ENCODE data around the gene COLEC11.

Gene COLEC11

GRCh38 chr2:3585261-3586109 is 9.4 kb upstream of the COLEC11 start:
- DNase-seq (ENCODE audit: low read depth) = no peak

- DNase-seq (ENCODE audit: low read depth) = no peak
These were observed 8.7 kb upstream of the COLEC11 start for GRCh38 chr2:3586220-3586619.

DNA sequence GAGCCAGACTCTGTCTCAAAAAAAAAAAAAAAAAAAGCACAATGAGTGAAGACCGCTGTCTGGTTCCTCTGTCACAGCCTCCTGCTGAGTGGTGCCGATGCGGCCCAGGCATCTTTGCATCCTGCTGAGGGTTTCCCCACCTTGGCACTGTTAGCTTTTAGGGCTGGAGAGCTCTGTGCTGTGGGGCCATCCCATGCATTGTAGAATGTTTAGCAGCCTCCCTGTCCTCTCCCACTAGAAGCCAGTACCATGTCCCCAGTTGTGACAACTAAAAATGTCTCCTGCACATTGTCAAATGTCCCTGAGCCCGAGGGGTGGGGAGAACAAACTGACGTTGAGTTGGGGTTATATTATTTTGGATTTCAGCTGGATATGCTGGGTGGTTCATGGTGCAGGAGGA is 7.9 kb upstream of the COLEC11 start:
- DNase-seq (ENCODE audit: low read depth) = no peak

- no peak for DNase-seq (ENCODE audit: low read depth)
These were observed 7.5 kb upstream of the COLEC11 start for GRCh38 chr2:3587432-3587831.

DNA sequence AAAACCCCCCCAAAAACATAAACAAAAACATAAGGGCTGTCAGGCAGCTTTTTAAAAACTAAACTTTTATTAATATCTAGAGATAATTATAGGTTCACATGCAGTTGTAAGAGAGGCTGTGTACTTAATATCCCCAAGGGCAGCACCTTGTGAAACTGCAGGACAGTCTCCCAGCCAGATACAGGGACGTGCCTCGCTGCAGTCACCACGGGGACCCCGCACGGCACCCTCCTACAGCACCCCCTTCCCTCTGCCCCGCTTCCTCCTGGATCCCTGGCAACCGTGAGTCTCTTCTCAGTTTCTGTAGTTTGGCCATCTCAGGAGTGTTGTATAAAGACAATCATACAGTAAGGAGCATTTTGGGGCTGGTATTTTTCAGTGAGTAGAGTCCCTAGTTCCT is 6.8 kb upstream of the COLEC11 start:
- DNase-seq (ENCODE audit: low read depth) = no peak

GRCh38 chr2:3589086-3589485 is 5.8 kb upstream of the COLEC11 start:
- DNase-seq (ENCODE audit: low read depth) = no peak

DNA sequence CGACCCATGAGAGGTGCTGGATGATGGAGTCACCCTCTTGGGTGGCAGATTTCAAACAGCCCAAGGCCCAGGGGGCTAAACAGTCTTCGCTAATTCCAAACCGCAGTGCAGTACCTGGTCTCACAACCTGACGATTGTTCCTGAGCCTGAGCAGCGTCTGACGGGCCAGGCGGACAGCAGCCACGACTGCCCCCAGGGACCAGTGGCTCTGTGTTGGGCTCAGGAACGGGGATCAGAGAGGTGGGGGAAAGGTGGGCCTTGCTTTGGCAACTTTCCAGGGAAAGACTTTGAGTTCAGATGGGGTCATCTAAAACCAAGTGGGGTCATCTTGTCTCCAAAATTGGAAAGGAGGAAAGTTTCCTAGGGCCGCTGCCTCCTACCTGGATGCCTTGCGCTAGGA is 492 bp downstream of the COLEC11 start:
- DNase-seq (ENCODE audit: low read depth) = no peak

DNA sequence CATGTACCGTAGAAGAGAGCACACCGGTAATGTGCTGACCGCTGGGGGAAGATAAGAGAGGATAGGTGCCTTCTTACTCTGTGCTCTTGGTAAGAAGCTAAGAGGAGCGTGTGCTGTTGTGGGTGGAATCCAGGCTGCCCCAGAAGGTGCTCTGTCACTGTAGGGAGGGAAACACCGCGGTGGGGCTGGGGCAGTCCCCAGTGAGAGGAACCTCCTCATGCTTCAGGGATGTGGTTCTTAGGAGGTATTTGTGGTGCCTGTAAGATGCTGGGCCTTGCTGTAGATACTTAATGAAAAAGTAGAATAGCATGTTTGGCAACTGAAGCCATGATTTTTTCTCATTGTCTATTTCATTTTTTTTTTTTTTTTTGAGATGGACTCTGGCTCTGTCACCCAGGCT is 1.1 kb downstream of the COLEC11 start:
- no peak for DNase-seq (ENCODE audit: low read depth)

GRCh38 chr2:3596901-3597417 is 2.0 kb downstream of the COLEC11 start:
- DNase-seq (ENCODE audit: low read depth) = no peak

GRCh38 chr2:3597567-3597966 is 2.7 kb downstream of the COLEC11 start:
- DNase-seq (ENCODE audit: low read depth) = no peak

DNA sequence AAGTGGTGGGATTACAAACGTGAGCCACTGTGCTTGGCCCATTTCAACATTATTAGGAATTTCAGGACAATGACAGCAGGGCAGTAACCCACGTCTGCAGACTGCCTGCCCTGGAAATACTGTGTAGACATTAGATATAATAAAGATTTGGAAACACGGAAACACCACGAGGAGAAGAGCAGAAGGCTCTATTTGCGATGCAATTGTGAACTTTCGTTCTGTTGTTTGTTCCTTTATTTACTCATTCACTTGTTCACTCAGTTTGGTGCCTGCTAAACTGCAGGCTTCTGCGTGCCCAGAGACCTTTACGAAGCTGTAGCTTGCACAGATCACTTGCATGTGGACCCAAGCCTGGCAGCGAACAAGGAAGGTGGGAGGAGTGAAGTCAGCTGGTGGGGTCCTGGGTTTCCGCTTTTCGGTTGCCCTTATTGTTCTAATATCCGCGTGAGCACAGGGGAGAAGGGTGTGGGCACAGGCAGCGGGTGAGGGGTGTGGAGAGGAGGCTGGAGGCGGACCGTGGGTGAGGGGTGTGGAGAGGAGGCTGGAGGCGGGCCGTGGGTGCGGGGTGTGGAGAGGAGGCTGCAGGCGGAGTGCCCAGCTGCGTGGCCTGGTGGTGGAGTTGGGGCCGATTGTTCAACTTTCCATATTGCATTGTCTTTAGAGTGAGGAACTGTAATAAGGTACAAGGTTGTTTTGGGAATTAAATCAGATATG is 3.4 kb downstream of the COLEC11 start:
- no peak for DNase-seq (ENCODE audit: low read depth)

DNA sequence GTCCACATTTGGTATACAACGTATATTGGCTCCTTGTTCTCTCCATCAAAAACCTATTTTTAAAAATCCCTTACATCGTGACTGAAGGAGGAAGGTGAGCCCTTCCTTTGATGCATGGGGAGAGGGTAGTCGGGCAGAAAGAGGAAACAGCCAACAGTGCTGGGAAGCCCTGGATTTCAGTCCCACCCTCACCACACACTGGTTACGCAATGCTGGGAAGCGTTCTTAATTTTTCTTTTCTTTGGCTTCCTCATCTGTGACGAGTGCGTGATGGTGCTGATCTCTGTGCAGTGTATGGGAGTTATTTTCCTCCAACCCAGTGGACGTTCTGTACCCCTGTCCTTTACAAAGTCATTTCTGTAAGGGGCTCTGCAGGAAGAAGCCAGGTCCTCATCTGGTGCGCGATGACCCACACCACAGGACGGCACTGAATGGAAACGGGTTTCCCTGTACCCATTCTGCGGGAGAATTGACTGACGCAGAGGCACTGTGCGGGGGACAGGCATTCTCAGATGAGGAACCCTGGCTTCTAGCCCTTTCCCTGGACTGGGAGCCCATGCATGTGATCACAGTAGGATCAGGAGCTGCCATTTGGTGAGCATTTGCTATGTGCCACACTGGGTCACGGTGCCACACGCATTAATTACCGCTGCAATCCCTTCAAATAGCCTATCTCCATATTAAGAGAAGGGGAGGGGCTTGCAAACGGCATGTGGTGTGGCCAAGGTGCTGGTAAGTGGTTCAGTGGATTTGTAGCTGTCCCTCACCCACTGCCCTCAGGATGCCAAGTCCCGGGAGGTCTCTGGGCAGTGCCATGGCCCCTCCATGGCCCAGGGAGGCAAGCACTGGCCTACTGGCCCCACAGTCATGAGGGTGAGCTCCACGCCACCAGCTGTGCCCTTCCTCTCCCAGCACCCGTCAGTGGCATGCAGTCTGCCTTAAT is 4.3 kb downstream of the COLEC11 start:
- DNase-seq (ENCODE audit: low read depth) = no peak

- no peak for DNase-seq (ENCODE audit: low read depth)
These were observed 5.4 kb downstream of the COLEC11 start for GRCh38 chr2:3600256-3600855.

DNA sequence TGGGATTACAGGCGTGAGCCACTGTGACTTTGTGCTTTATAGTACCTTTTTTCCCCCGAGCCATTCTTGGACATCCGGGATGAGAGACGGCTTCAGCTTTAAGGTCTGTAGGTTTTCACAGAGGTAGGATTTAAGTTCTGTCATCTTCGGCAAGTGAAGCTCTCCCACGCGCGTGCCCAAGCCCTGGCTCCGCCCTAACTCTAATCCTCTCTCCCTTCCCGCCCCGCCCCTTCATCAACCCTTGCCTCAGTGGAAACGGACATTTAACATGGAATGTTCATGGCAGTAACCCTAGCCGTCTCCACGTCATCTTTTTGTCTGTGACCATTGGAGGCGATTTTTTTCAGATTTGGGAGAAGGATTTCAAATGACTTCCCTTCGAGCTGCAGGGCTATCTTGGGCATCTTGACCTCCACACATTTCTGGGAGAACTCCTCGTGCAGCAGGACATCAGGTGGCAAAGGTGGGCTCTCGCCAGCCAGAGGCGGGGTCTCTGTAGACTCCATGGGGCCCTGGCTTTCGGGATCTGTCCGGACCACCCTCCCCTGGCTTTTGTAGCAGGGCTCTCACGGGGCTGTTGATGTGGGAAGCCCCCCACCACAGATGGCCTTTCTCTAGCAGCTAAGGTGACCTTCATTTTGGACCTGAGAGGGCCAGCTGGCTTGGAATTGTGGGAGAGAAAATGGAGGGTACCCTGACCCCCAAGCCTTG is 6.8 kb downstream of the COLEC11 start:
- DNase-seq (ENCODE audit: low read depth) = no peak

DNA sequence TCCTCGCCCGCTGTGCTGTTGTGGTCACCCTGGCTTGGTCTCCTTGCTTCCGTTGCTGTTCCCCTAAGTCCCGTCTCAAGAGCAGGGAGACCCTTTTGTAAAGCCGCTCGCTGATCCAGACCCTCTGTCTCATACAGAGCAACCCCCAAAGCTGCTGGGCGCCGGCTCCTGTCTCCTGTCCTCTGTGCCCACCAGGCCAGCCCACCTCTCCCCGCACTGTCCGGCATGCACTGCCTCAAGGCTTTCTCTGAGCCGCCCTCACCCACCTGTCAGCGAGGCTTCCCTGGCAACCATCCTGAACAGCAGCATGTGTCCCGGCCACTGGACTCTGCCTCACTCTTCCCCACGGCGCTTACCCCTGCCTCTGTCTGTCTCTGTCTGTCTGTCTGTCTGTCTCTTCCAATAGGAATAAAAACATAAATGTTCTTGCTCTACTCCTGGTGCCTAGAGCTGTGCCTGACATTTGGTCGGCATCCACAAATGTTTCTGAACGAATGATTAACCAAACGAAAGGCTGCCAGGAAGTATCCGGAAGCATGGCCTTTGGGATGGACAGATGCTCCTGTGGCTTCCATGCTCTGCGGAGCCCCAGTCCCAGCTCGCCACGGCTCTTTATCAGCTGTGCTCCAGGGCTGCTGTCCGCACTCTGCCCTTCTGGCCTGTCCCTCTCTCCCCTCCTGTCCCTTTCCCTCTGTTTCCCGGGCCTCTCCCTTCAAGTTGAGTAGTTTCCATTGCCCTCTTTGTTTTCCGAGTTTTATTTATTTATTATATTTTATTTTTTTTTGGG is 7.8 kb downstream of the COLEC11 start:
- no peak for DNase-seq (ENCODE audit: low read depth)

- DNase-seq (ENCODE audit: low read depth) = no peak
These were observed 8.8 kb downstream of the COLEC11 start for GRCh38 chr2:3603536-3604206.

GRCh38 chr2:3604207-3604877 is 9.4 kb downstream of the COLEC11 start:
- no peak for DNase-seq (ENCODE audit: low read depth)

GRCh38 chr2:3604991-3605961 is 10.4 kb downstream of the COLEC11 start:
- no peak for DNase-seq (ENCODE audit: low read depth)

Data from HS-5 (cell line).